Ectodermal cell (in vitro differentiated cells): ENCODE results near the gene FRY.

ENCODE experiments used
- H3K27ac ChIP-seq: 2 replicates; pipeline ENCODE4 v1.7.0; 2013; ENCODE audit warnings: mild to moderate bottlenecking, low read depth, low read length; ENCODE audit not compliant: insufficient read depth, poor library complexity, severe bottlenecking
- H3K27me3 ChIP-seq: 2 replicates; pipeline ENCODE4 v1.7.0; 2013; ENCODE audit warnings: mild to moderate bottlenecking, low read length; ENCODE audit not compliant: insufficient read depth, control insufficient read depth, poor library complexity, severe bottlenecking
- H3K36me3 ChIP-seq: one replicate; pipeline ENCODE4 v1.7.0; 2013; ENCODE audit warnings: low read length; ENCODE audit not compliant: control insufficient read depth, insufficient read depth
- H3K4me1 ChIP-seq: one replicate; pipeline ENCODE4 v1.7.0; 2013; ENCODE audit warnings: low read length; ENCODE audit not compliant: control insufficient read depth, insufficient read depth
- H3K4me3 ChIP-seq: 2 replicates; pipeline ENCODE4 v1.7.0; 2013; ENCODE audit warnings: low read depth, low read length, control low read depth; ENCODE audit not compliant: insufficient read depth
- H3K9me3 ChIP-seq: 2 replicates; pipeline ENCODE4 v1.7.0; 2013; ENCODE audit warnings: mild to moderate bottlenecking, low read length, moderate library complexity; ENCODE audit not compliant: control insufficient read depth
- WGBS, 2 experiments: methylation state at CpG; one replicate each; pipeline ENCODE4 v1.1.7; 2013; ENCODE audit warnings: missing lambda C conversion rate in 2 of 2; 5-methylcytosine and 5-hydroxymethylcytosine counted together

FRY gene

GRCh38 chr13:32243695-32244094 lies 212.1 kb downstream of the FRY start:
- WGBS, 2 experiments = 95% methylated on average over 5 of the region's 5 CpGs
- Histone ChIP-seq H3K4me3 (no peak overlapping the region), H3K4me1 (no peaks in the 10 kb centered on the region), H3K27me3 (no peaks in the 10 kb centered on the region), H3K9me3 (no peaks in the 10 kb centered on the region), H3K27ac (no peak overlapping the region), H3K36me3 (peaks cover 4% of the 10 kb centered on the region)

GRCh38 chr13:32245555-32245954 lies 214.0 kb downstream of the FRY start:
- H3K27ac ChIP-seq = no peak overlapping the region
- H3K4me3 ChIP-seq = no peak overlapping the region
- H3K4me1 ChIP-seq = no peaks in the 10 kb centered on the region
- H3K9me3 ChIP-seq = no peaks in the 10 kb centered on the region
- no peaks in the 10 kb centered on the region for H3K27me3 ChIP-seq
- WGBS, 2 experiments = 87 to 89% methylated on average over 5 of the region's 5 CpGs
- no peaks in the 10 kb centered on the region for H3K36me3 ChIP-seq

- Histone ChIP-seq H3K9me3 (no peaks in the 10 kb centered on the region), H3K27me3 (no peaks in the 10 kb centered on the region), H3K27ac (no peak overlapping the region), H3K4me3 (no peak overlapping the region), H3K36me3 (no peaks in the 10 kb centered on the region), H3K4me1 (no peaks in the 10 kb centered on the region)
- 19 to 23% methylated on average over 2 of the region's 2 CpGs for WGBS, 2 experiments
Measured at GRCh38 chr13:32246468-32246867, 214.9 kb downstream of the FRY start.

GRCh38 chr13:32247887-32248286 lies 216.3 kb downstream of the FRY start:
- Histone ChIP-seq H3K4me1 (no peaks in the 10 kb centered on the region), H3K9me3 (no peaks in the 10 kb centered on the region), H3K4me3 (no peak overlapping the region), H3K27ac (no peak overlapping the region), H3K27me3 (no peaks in the 10 kb centered on the region), H3K36me3 (no peaks in the 10 kb centered on the region)
- WGBS, 2 experiments = no CpG with 5 or more reads among the region's 1 CpG

GRCh38 chr13:32248801-32249200 lies 217.2 kb downstream of the FRY start:
- H3K36me3 ChIP-seq = no peaks in the 10 kb centered on the region
- H3K4me1 ChIP-seq = no peaks in the 10 kb centered on the region
- H3K4me3 ChIP-seq = no peak overlapping the region
- no peak overlapping the region for H3K27ac ChIP-seq
- H3K9me3 ChIP-seq = no peaks in the 10 kb centered on the region
- 94 to 95% methylated on average over 3 of the region's 3 CpGs for WGBS, 2 experiments
- no peaks in the 10 kb centered on the region for H3K27me3 ChIP-seq

- Histone ChIP-seq H3K4me1 (no peaks in the 10 kb centered on the region), H3K27me3 (no peaks in the 10 kb centered on the region), H3K9me3 (no peaks in the 10 kb centered on the region), H3K4me3 (no peak overlapping the region), H3K36me3 (no peaks in the 10 kb centered on the region), H3K27ac (no peak overlapping the region)
- WGBS, 2 experiments = 95 to 96% methylated on average over 3 of the region's 4 CpGs
Measured at GRCh38 chr13:32252812-32253438, 221.4 kb downstream of the FRY start.

GRCh38 chr13:32253911-32254399 lies 222.4 kb downstream of the FRY start:
- H3K4me3 ChIP-seq = no peak overlapping the region
- no peaks in the 10 kb centered on the region for H3K4me1 ChIP-seq
- no peaks in the 10 kb centered on the region for H3K36me3 ChIP-seq
- no peaks in the 10 kb centered on the region for H3K27me3 ChIP-seq
- 96% methylated on average over 14 of the region's 14 CpGs for WGBS, 2 experiments
- H3K9me3 ChIP-seq = no peaks in the 10 kb centered on the region
- no peak overlapping the region for H3K27ac ChIP-seq

- Histone ChIP-seq H3K4me1 (no peaks in the 10 kb centered on the region), H3K36me3 (no peaks in the 10 kb centered on the region), H3K9me3 (no peaks in the 10 kb centered on the region), H3K27ac (no peak overlapping the region), H3K4me3 (no peak overlapping the region), H3K27me3 (no peaks in the 10 kb centered on the region)
- 90 to 100% methylated on average over 2 to 3 of the region's 3 CpGs for WGBS, 2 experiments
Measured at GRCh38 chr13:32254416-32254815, 222.8 kb downstream of the FRY start.

GRCh38 chr13:32254916-32255723 lies 223.5 kb downstream of the FRY start:
- Histone ChIP-seq H3K4me1 (no peaks in the 10 kb centered on the region), H3K36me3 (no peaks in the 10 kb centered on the region), H3K9me3 (no peaks in the 10 kb centered on the region), H3K4me3 (no peak overlapping the region), H3K27me3 (no peaks in the 10 kb centered on the region), H3K27ac (no peak overlapping the region)
- WGBS, 2 experiments = 92 to 94% methylated on average over 10 of the region's 10 CpGs

GRCh38 chr13:32255724-32256109 lies 224.1 kb downstream of the FRY start:
- H3K4me3 ChIP-seq = no peak overlapping the region
- no peaks in the 10 kb centered on the region for H3K36me3 ChIP-seq
- 90 to 97% methylated on average over 5 of the region's 6 CpGs for WGBS, 2 experiments
- H3K9me3 ChIP-seq = no peaks in the 10 kb centered on the region
- H3K27ac ChIP-seq = no peak overlapping the region
- H3K4me1 ChIP-seq = no peaks in the 10 kb centered on the region
- no peaks in the 10 kb centered on the region for H3K27me3 ChIP-seq
